OCI-LY7 (cell line): Measurements from ENCODE around the gene SURF1.

Experiments
- EZH2phosphoT487 ChIP-seq: fragments of 200-600 bp; sonication (generic); IDR thresholded peaks from 2 replicates; pipeline ENCODE4 v1.6.1; 2018; ENCODE audit warnings: low read depth, borderline replicate concordance, mild to moderate bottlenecking, mixed run types, antibody characterized with exemption, low read length, moderate library complexity, mixed read lengths
- TF ChIP-seq, protein P1 (sequence below): fragments of 200-600 bp; sonication (generic); conservative IDR thresholded peaks from 2 replicates; pipeline ENCODE4 v1.5.1; 2014; ENCODE audit warnings: mild to moderate bottlenecking, antibody characterized with exemption, low read length, moderate library complexity, mixed read lengths

- TF ChIP-seq, protein P1, sequence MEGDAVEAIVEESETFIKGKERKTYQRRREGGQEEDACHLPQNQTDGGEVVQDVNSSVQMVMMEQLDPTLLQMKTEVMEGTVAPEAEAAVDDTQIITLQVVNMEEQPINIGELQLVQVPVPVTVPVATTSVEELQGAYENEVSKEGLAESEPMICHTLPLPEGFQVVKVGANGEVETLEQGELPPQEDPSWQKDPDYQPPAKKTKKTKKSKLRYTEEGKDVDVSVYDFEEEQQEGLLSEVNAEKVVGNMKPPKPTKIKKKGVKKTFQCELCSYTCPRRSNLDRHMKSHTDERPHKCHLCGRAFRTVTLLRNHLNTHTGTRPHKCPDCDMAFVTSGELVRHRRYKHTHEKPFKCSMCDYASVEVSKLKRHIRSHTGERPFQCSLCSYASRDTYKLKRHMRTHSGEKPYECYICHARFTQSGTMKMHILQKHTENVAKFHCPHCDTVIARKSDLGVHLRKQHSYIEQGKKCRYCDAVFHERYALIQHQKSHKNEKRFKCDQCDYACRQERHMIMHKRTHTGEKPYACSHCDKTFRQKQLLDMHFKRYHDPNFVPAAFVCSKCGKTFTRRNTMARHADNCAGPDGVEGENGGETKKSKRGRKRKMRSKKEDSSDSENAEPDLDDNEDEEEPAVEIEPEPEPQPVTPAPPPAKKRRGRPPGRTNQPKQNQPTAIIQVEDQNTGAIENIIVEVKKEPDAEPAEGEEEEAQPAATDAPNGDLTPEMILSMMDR = no peak
- TF ChIP-seq EZH2phosphoT487 = no peak
These were observed 10.1 kb upstream of the SURF1 start for GRCh38 chr9:133366435-133366834.
